ENCODE results near the gene DHRS7B. TPM values are rescaled to one million over a fixed set of nuclear protein-coding genes. Genes with fewer than 3 reads are reported as not detected.

DHRS7B gene
- total RNA-seq, 1 experiment from 2014 or later: 20.8 TPM

- H3K27ac ChIP-seq: no peak overlapping the region
These were observed 33.6 kb downstream of the DHRS7B start for GRCh38 chr17:21160401-21160800.

GRCh38 chr17:21161498-21162393 is 35.0 kb downstream of the DHRS7B start:
- Histone ChIP-seq H3K9me3 (replicated peaks) (no peaks in the 10 kb centered on the region), H3K4me3 (no peak overlapping the region), H3K36me3 (no peaks in the 10 kb centered on the region), H3K27me3 (no peaks in the 10 kb centered on the region), H3K27ac (no peak overlapping the region), H3K4me1 (no peaks in the 10 kb centered on the region)
- DNase-seq: no peak

More at GRCh38 chr17:21160401-21160800, 33.6 kb downstream of the DHRS7B start:
- no peak for DNase-seq
- no peaks in the 10 kb centered on the region for H3K4me1 ChIP-seq
- H3K36me3 ChIP-seq: no peaks in the 10 kb centered on the region
- H3K9me3 ChIP-seq (replicated peaks): no peaks in the 10 kb centered on the region
- H3K27me3 ChIP-seq: no peaks in the 10 kb centered on the region
- no peak overlapping the region for H3K4me3 ChIP-seq

GRCh38 chr17:21162394-21162775 is 35.6 kb downstream of the DHRS7B start:
- no peaks in the 10 kb centered on the region for H3K36me3 ChIP-seq
- H3K27ac ChIP-seq: no peak overlapping the region
- no peak overlapping the region for H3K4me3 ChIP-seq
- DNase-seq: no peak
- H3K9me3 ChIP-seq (replicated peaks): no peaks in the 10 kb centered on the region
- H3K4me1 ChIP-seq: no peaks in the 10 kb centered on the region
- no peaks in the 10 kb centered on the region for H3K27me3 ChIP-seq

GRCh38 chr17:21163101-21163500 is 36.3 kb downstream of the DHRS7B start:
- DNase-seq: no peak
- Histone ChIP-seq H3K36me3 (no peaks in the 10 kb centered on the region), H3K27me3 (no peaks in the 10 kb centered on the region), H3K27ac (no peak overlapping the region), H3K9me3 (replicated peaks) (no peaks in the 10 kb centered on the region), H3K4me1 (no peaks in the 10 kb centered on the region), H3K4me3 (no peak overlapping the region)

GRCh38 chr17:21164216-21164615 is 37.5 kb downstream of the DHRS7B start:
- H3K36me3 ChIP-seq: no peaks in the 10 kb centered on the region
- H3K27ac ChIP-seq: no peak overlapping the region
- no peaks in the 10 kb centered on the region for H3K27me3 ChIP-seq
- no peaks in the 10 kb centered on the region for H3K4me1 ChIP-seq
- DNase-seq: no peak
- no peak overlapping the region for H3K4me3 ChIP-seq
- H3K9me3 ChIP-seq (replicated peaks): no peaks in the 10 kb centered on the region

GRCh38 chr17:21164620-21165019 is 37.9 kb downstream of the DHRS7B start:
- no peak overlapping the region for H3K4me3 ChIP-seq
- no peaks in the 10 kb centered on the region for H3K4me1 ChIP-seq
- H3K36me3 ChIP-seq: no peaks in the 10 kb centered on the region
- H3K27me3 ChIP-seq: no peaks in the 10 kb centered on the region
- no peaks in the 10 kb centered on the region for H3K9me3 ChIP-seq (replicated peaks)
- no peak overlapping the region for H3K27ac ChIP-seq
- no peak for DNase-seq

- Histone ChIP-seq H3K4me3 (no peak overlapping the region), H3K4me1 (no peaks in the 10 kb centered on the region), H3K27me3 (no peaks in the 10 kb centered on the region), H3K9me3 (replicated peaks) (no peaks in the 10 kb centered on the region), H3K27ac (no peak overlapping the region), H3K36me3 (no peaks in the 10 kb centered on the region)
- no peak for DNase-seq
These were observed 39.3 kb downstream of the DHRS7B start for GRCh38 chr17:21165922-21166594.

GRCh38 chr17:21166595-21167210 is 39.9 kb downstream of the DHRS7B start:
- Histone ChIP-seq H3K4me3 (no peak overlapping the region), H3K4me1 (no peaks in the 10 kb centered on the region), H3K27me3 (no peaks in the 10 kb centered on the region), H3K27ac (no peak overlapping the region), H3K9me3 (replicated peaks) (no peaks in the 10 kb centered on the region), H3K36me3 (no peaks in the 10 kb centered on the region)
- no peak for DNase-seq

- Histone ChIP-seq H3K4me3 (no peak overlapping the region), H3K9me3 (replicated peaks) (no peaks in the 10 kb centered on the region), H3K27me3 (no peaks in the 10 kb centered on the region), H3K4me1 (no peaks in the 10 kb centered on the region), H3K27ac (no peak overlapping the region), H3K36me3 (no peaks in the 10 kb centered on the region)
- DNase-seq: no peak
These were observed 40.5 kb downstream of the DHRS7B start for GRCh38 chr17:21167303-21167702.

- Histone ChIP-seq H3K4me1 (no peaks in the 10 kb centered on the region), H3K9me3 (replicated peaks) (no peaks in the 10 kb centered on the region), H3K4me3 (no peak overlapping the region), H3K27ac (no peak overlapping the region), H3K36me3 (no peaks in the 10 kb centered on the region), H3K27me3 (no peaks in the 10 kb centered on the region)
- DNase-seq: no peak
These were observed 41.7 kb downstream of the DHRS7B start for GRCh38 chr17:21168555-21168865.

GRCh38 chr17:21169496-21169895 is 42.7 kb downstream of the DHRS7B start:
- Histone ChIP-seq H3K27me3 (no peaks in the 10 kb centered on the region), H3K36me3 (no peaks in the 10 kb centered on the region), H3K4me1 (no peaks in the 10 kb centered on the region), H3K27ac (no peak overlapping the region), H3K9me3 (replicated peaks) (no peaks in the 10 kb centered on the region), H3K4me3 (no peak overlapping the region)
- DNase-seq: no peak

- Histone ChIP-seq H3K27ac (no peak overlapping the region), H3K9me3 (replicated peaks) (no peaks in the 10 kb centered on the region), H3K27me3 (no peaks in the 10 kb centered on the region), H3K4me3 (no peak overlapping the region), H3K4me1 (no peaks in the 10 kb centered on the region), H3K36me3 (no peaks in the 10 kb centered on the region)
- no peak for DNase-seq
These were observed 44.0 kb downstream of the DHRS7B start for GRCh38 chr17:21170809-21171208.

- no peak overlapping the region for H3K27ac ChIP-seq
- DNase-seq: no peak
- H3K36me3 ChIP-seq: no peaks in the 10 kb centered on the region
- H3K9me3 ChIP-seq (replicated peaks): no peaks in the 10 kb centered on the region
- H3K4me1 ChIP-seq: no peaks in the 10 kb centered on the region
- no peak overlapping the region for H3K4me3 ChIP-seq
- no peaks in the 10 kb centered on the region for H3K27me3 ChIP-seq
These were observed 44.7 kb downstream of the DHRS7B start for GRCh38 chr17:21171309-21171922.

GRCh38 chr17:21171970-21172510 is 45.3 kb downstream of the DHRS7B start:
- no peak overlapping the region for H3K4me3 ChIP-seq
- no peaks in the 10 kb centered on the region for H3K9me3 ChIP-seq (replicated peaks)
- H3K27me3 ChIP-seq: no peaks in the 10 kb centered on the region
- no peaks in the 10 kb centered on the region for H3K36me3 ChIP-seq
- H3K4me1 ChIP-seq: no peaks in the 10 kb centered on the region
- no peak overlapping the region for H3K27ac ChIP-seq
- no peak for DNase-seq

- no peak overlapping the region for H3K27ac ChIP-seq
- no peak overlapping the region for H3K4me3 ChIP-seq
- H3K9me3 ChIP-seq (replicated peaks): no peaks in the 10 kb centered on the region
- H3K4me1 ChIP-seq: no peaks in the 10 kb centered on the region
- DNase-seq: no peak
- H3K36me3 ChIP-seq: no peaks in the 10 kb centered on the region
- no peaks in the 10 kb centered on the region for H3K27me3 ChIP-seq
These were observed 46.1 kb downstream of the DHRS7B start for GRCh38 chr17:21172846-21173245.

All from SJCRH30 (cell line).